ENCODE results near the gene TMEM79. TPM values are rescaled to one million over a fixed set of nuclear protein-coding genes. Genes with fewer than 3 reads are reported as not detected.
"Not testable (repeated sequence)": the region's sequence is repeated elsewhere in the genome, so short reads cannot be mapped to it uniquely, and the experiment has no call there.

Gene TMEM79
- total RNA-seq, 1 donor from 2014 or later: 0.78 TPM

DNA sequence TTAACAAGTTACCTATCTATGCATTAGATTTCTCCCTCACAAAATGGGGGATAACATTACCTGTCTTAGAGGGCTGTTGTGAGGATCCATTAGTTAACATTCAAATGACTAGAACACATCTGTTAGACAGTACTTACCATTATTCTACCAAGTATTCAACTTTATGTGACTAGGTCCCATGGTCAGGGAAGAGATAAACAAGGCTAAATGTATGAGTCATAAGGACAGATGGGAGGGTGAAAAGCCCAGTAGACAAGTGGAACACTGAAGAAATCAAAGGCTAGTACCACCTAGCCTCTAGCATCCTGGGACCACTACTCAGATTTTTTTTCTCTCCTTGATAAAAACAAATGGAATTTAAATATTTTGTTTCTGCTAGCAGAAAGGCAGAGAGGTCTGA lies 24.0 kb downstream of the TMEM79 start:
- no peak for DNase-seq

DNA sequence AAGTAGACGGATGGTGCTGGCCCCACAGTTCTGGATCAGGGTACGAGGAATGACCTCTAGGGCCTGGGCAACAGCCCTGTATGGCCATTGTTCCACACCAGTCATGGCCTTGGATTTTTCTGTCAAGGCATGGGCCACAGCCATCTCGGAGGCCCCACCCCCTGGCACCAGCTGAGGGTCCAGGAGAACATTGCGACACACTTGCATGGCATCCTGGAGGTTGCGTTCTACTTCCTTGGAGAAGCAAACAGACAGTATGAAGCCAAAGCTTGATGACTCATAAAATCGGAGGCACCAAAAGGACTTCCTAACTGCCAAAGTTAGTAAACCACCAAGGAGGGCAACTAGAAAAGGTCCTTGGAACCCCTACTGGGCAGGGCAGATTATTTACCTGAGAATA lies 26.8 kb downstream of the TMEM79 start:
- no peak for DNase-seq

- DNase-seq: no peak
Observed at GRCh38 chr1:156316909-156317308, 32.8 kb downstream of the TMEM79 start.

DNA sequence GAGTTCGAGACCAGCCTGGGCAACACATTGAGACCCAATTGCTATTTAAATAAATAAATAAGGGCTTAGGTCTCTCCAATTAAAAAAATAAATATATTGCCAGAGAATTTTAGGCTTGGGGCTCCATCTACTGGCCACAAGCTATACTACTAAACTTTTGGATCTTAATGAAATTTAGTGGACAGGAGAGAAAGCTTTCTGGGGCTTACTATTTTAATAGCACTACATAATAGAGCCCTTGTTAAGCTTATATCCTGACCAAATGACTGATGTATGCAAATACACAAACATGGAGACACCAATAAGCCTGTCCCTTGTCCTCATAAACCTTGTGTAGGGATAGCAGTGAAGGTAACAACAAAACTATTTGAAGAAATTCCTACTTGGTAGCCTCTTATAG lies 35.5 kb downstream of the TMEM79 start:
- no peak for DNase-seq

DNA sequence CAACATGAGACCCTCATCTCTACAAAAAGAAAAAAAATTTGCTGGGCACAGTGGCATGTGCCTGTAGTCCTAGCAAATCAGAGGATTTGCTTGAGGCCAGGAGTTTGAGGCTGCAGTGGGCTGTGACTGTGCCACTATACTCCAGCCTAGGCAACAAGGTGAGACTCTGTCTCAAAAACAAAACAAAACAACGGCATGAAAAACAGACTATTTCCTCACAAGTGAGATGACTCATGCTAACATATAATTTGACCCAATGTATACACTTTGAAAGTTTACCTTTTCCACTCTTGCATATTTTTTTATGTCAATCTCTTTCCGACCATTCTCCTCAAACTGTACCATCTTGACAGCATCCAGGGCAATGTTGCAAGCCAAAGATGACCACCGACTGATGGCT lies 36.4 kb downstream of the TMEM79 start:
- DNase-seq: no peak

DNA sequence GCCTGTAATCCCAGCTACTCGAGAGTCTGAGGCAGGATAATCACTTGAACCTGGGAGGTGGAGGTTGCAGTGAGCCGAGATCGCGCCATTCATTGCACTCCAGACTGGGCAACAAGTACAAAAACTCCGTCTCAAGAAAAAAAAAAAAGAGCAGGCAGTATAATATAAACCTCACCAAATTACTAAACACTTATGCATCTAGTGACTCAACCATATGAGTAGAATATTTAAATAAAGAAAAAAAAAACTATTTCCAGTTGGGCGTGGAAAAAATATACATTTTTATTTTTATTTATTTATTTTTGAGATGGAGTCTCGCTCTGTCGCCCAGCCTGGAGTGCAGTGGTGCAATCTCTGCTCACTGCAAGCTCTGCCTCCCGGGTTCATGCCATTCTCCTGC lies 39.1 kb downstream of the TMEM79 start:
- not testable (repeated sequence) for DNase-seq

DNA sequence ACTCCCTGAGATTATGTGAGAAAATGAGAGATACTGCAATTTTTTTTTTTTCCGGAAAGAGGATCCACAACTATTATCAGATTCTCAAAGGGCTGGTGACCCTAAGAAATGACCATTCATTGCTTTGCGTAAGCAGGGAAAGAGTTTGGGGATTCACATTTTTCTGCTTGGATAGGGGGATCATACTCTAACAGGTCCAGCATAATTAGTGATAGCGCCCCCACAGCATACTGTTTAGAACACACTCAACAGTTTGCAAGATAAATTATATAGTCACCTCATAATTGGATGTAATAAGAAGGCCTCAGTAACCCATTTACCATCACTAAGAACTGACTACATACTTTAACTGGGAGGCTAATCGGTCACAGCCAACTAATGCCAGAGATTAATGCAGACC lies 52.1 kb downstream of the TMEM79 start:
- no peak for DNase-seq

- DNase-seq: no peak
Observed at GRCh38 chr1:156337052-156337887, 53.1 kb downstream of the TMEM79 start.

GRCh38 chr1:156337888-156338179 lies 53.7 kb downstream of the TMEM79 start:
- no peak for DNase-seq

DNA sequence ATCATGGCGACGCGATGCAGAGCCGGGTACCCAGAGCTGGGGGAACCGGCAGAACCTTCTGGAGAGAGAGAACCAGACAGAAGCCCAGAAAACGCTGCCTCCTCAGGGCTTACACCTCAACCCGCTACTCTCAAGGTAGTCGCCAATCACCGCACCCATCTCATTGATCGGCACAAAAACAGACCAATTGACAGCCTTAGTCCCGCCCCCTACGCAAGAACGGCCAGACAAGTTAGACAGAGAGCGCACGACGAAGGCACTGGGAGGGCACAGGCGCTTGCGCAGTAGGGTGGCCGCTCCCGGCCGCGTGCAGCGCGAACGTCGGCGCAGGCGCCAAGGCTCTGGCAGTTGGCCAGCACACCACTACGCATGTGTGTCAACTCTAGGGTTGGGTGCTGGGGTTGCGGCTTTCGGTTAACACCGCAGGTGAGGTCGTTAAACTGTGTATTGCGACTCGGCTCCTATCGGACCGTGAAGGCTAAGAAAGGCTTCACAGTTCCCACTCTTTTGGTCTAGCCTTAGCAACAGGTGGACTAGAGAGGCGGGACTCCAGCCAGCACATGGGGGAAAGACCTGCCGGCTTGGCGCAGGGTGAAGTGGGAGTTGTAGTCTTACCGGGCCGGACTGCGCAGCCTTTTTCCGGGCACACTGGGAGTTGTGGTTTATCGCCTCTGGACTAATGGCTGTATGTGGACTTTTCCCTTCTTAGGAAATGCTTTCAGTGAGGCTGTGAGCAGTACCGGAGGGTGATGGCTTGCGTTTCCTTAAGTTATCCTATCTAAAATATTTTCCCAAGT lies 54.3 kb downstream of the TMEM79 start, which contains the start of the genes CCT3 and TSACC:
Gene CCT3, minus strand, starts transcription at position 113 of the 797 bp plus-strand sequence. Its CDS starts 108 bp downstream, at position 5.
Gene TSACC, plus strand, starts transcription at position 347 of the 797 bp plus-strand sequence. CDS start 1,232 bp downstream, outside the sequence.
- DNase-seq: peak; percentile 97

Other genes with a start within 250 kb of the TMEM79 start
- gene UBQLN4, start 230.5 kb upstream of the TMEM79 start, total RNA-seq: 25.9 TPM
- gene LAMTOR2, start 229.5 kb upstream of the TMEM79 start, total RNA-seq: 30.7 TPM
- gene RAB25, start 223.2 kb upstream of the TMEM79 start, total RNA-seq: not detected
- 42.4 TPM for gene MEX3A, start 201.9 kb upstream of the TMEM79 start, total RNA-seq
- 18.1 TPM for gene LMNA, start 169.6 kb upstream of the TMEM79 start, total RNA-seq
- gene SEMA4A, start 130.7 kb upstream of the TMEM79 start, total RNA-seq: 13.6 TPM
- gene SLC25A44, start 90.2 kb upstream of the TMEM79 start, total RNA-seq: 9.7 TPM
- 29.2 TPM for gene PMF1, start 71.3 kb upstream of the TMEM79 start, total RNA-seq
- not detected for gene BGLAP, start 42.1 kb upstream of the TMEM79 start, total RNA-seq
- 8.6 TPM for gene PAQR6, start 36.3 kb upstream of the TMEM79 start, total RNA-seq
- 31.2 TPM for gene SMG5, start 1.5 kb upstream of the TMEM79 start, total RNA-seq
- 12.5 TPM for gene GLMP, start 11.4 kb downstream of the TMEM79 start, total RNA-seq
- 0.94 TPM for gene VHLL, start 15.0 kb downstream of the TMEM79 start, total RNA-seq
- gene CCT3, start 54.0 kb downstream of the TMEM79 start, total RNA-seq: 352 TPM
- gene TSACC, start 54.2 kb downstream of the TMEM79 start, total RNA-seq: not detected
- not detected for gene RHBG, start 84.9 kb downstream of the TMEM79 start, total RNA-seq
- 3.7 TPM for gene MEF2D, start 216.4 kb downstream of the TMEM79 start, total RNA-seq